K562 (cell line): Measurements from ENCODE around the gene TESK1.

Source experiments
- POLR2A ChIP-seq: fragments of 450-650 bp; conservative IDR thresholded peaks from 2 replicates; pipeline ENCODE4 v1.6.1; 2016
- POU5F1 ChIP-seq: fragments of 150-350 bp; IDR thresholded peaks from 2 replicates; pipeline ENCODE4 v1.6.1; 2014; ENCODE audit warnings: borderline replicate concordance, low read length, low read depth, mild to moderate bottlenecking; ENCODE audit not compliant: partially characterized antibody
- RBBP5 ChIP-seq: fragments of 200-600 bp; sonication (generic); IDR thresholded peaks from 2 replicates; pipeline ENCODE4 v1.6.1; 2012; ENCODE audit warnings: borderline replicate concordance, mild to moderate bottlenecking, low read length, control low read depth, inconsistent platforms; ENCODE audit not compliant: insufficient read depth, poor library complexity, severe bottlenecking
- SMAD3 ChIP-seq: fragments of 450-650 bp; formaldehyde crosslinking; conservative IDR thresholded peaks from 2 replicates; pipeline ENCODE4 v1.4.0; 2020; ENCODE audit warnings: mild to moderate bottlenecking
- ZBTB11 ChIP-seq, 3 experiments: fragments of 200-800 bp in 1 of 3; fragments of 250-450 bp in 1 of 3; fragments of 450-650 bp in 1 of 3; sonication (Bioruptor Pico) in 1 of 3; sonication (Bioruptor generic) in 1 of 3; formaldehyde crosslinking in 1 of 3; IDR thresholded peaks; 2 replicates each; pipeline versions ENCODE4 v1.6.1 to v1.8.0; 2016 to 2022; ENCODE audit warnings: mild to moderate bottlenecking in 2 of 3, missing genetic modification characterization in 2 of 3, missing compliant biosample characterization in 1 of 3, moderate library complexity in 1 of 3
- ZNF134 ChIP-seq: fragments of 250-450 bp; sonication (Bioruptor Pico); conservative IDR thresholded peaks from 2 replicates; pipeline ENCODE4 v1.4.0; 2020
- TF ChIP-seq, protein P1 (sequence below): fragments of 250-450 bp; sonication (Bioruptor Pico); IDR thresholded peaks from 2 replicates; pipeline ENCODE4 v1.4.0; 2020; ENCODE audit warnings: mild to moderate bottlenecking, moderate library complexity
- TF ChIP-seq, protein P2 (sequence below): fragments of 450-650 bp; IDR thresholded peaks from 2 replicates; pipeline ENCODE4 v1.7.0; 2016; ENCODE audit warnings: borderline replicate concordance
- TF ChIP-seq, protein P3 (sequence below), 3 experiments: IDR thresholded peaks in 2 of 3; conservative IDR thresholded peaks in 1 of 3; 2 replicates each; pipeline ENCODE4 v1.5.1; 2011 to 2012; ENCODE audit warnings: low read length in 3 of 3, mild to moderate bottlenecking in 3 of 3, control low read depth in 2 of 3, improper control_type of control experiment in 1 of 3, inconsistent platforms in 1 of 3, low read depth in 1 of 3, mixed read lengths in 1 of 3, moderate library complexity in 1 of 3; ENCODE audit not compliant: insufficient read depth in 2 of 3

DNA sequence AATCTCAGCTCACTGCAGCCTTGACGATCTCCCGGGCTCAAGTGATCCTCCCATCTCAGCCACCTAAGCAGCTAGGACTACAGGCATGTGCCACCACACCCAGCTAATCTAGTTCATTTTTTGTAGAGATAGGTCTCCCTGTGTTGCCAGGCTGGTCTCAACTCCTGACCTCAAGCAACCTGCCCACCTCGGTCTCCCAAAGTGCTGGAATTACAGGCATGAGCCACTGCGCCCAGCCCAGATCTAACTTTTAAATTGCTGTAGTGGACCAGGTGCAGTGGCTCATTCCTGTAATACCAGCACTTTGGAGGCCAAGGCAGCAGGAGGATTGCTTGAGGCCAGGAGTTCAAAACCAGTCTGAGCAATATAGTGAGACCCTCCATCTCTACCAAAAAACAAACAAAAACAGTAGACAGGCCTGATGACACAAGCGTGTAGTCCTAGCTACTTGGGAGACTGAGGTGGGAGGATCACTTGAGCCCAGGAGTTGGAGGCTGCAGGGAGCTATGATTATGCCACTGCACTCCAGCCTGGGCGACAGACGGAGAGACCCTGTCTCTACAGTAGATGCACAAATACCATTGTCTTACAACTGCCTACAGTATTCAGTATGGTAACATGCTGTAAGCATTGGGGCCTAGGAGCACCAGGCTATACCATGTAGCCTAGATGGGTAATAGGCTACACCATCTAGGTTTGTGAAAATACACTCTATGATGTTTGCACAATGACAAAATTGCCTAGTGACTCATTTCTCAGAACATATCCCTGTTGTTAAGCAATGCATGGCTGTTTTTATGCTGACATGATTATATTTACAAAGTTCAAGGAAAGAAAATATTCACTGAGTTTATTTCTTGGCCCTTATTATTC lies 47.1 kb downstream of the TESK1 start:
- TF ChIP-seq, protein P1, sequence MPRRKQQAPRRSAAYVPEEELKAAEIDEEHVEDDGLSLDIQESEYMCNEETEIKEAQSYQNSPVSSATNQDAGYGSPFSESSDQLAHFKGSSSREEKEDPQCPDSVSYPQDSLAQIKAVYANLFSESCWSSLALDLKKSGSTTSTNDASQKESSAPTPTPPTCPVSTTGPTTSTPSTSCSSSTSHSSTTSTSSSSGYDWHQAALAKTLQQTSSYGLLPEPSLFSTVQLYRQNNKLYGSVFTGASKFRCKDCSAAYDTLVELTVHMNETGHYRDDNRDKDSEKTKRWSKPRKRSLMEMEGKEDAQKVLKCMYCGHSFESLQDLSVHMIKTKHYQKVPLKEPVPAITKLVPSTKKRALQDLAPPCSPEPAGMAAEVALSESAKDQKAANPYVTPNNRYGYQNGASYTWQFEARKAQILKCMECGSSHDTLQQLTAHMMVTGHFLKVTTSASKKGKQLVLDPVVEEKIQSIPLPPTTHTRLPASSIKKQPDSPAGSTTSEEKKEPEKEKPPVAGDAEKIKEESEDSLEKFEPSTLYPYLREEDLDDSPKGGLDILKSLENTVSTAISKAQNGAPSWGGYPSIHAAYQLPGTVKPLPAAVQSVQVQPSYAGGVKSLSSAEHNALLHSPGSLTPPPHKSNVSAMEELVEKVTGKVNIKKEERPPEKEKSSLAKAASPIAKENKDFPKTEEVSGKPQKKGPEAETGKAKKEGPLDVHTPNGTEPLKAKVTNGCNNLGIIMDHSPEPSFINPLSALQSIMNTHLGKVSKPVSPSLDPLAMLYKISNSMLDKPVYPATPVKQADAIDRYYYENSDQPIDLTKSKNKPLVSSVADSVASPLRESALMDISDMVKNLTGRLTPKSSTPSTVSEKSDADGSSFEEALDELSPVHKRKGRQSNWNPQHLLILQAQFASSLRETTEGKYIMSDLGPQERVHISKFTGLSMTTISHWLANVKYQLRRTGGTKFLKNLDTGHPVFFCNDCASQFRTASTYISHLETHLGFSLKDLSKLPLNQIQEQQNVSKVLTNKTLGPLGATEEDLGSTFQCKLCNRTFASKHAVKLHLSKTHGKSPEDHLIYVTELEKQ (CRISPR knock-in tag): no peak
- TF ChIP-seq, protein P2, sequence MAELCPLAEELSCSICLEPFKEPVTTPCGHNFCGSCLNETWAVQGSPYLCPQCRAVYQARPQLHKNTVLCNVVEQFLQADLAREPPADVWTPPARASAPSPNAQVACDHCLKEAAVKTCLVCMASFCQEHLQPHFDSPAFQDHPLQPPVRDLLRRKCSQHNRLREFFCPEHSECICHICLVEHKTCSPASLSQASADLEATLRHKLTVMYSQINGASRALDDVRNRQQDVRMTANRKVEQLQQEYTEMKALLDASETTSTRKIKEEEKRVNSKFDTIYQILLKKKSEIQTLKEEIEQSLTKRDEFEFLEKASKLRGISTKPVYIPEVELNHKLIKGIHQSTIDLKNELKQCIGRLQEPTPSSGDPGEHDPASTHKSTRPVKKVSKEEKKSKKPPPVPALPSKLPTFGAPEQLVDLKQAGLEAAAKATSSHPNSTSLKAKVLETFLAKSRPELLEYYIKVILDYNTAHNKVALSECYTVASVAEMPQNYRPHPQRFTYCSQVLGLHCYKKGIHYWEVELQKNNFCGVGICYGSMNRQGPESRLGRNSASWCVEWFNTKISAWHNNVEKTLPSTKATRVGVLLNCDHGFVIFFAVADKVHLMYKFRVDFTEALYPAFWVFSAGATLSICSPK: no peak
- no peak for TF ChIP-seq POU5F1
- TF ChIP-seq SMAD3 (CRISPR knock-in tag): no peak
- TF ChIP-seq, protein P3, sequence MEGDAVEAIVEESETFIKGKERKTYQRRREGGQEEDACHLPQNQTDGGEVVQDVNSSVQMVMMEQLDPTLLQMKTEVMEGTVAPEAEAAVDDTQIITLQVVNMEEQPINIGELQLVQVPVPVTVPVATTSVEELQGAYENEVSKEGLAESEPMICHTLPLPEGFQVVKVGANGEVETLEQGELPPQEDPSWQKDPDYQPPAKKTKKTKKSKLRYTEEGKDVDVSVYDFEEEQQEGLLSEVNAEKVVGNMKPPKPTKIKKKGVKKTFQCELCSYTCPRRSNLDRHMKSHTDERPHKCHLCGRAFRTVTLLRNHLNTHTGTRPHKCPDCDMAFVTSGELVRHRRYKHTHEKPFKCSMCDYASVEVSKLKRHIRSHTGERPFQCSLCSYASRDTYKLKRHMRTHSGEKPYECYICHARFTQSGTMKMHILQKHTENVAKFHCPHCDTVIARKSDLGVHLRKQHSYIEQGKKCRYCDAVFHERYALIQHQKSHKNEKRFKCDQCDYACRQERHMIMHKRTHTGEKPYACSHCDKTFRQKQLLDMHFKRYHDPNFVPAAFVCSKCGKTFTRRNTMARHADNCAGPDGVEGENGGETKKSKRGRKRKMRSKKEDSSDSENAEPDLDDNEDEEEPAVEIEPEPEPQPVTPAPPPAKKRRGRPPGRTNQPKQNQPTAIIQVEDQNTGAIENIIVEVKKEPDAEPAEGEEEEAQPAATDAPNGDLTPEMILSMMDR (IDR thresholded peaks at IDR 0.05 in 2 of 3, conservative IDR thresholded peaks at IDR 0.05 in 1 of 3; ENCODE audit: insufficient read depth in 2 of 3, low read depth in 1 of 3, low read length in 3 of 3): no peak
- no peak for TF ChIP-seq RBBP5
- TF ChIP-seq ZBTB11 (CRISPR knock-in tag; IDR thresholded peaks at IDR 0.05): no peak
- TF ChIP-seq ZNF134: no peak
- TF ChIP-seq POLR2A: no peak
